HG02678 (cell line): Measurements from ENCODE around the gene SDK1.
"Not testable (repeated sequence)": the region's sequence is repeated elsewhere in the genome, so short reads cannot be mapped to it uniquely, and the experiment has no call there.

ENCODE experiments used
- ATAC-seq: cut with Tn5 transposase; IDR thresholded peaks from one replicate; pipeline ENCODE4 v1.9.1; 2021; ENCODE audit warnings: mild to moderate bottlenecking, moderate library complexity; ENCODE audit not compliant: unreplicated experiment

SDK1 gene

GRCh38 chr7:3575753-3576531 is 274.9 kb downstream of the SDK1 start:
- no peak for ATAC-seq

GRCh38 chr7:3578399-3578798 is 277.3 kb downstream of the SDK1 start:
- ATAC-seq, result no peak

- ATAC-seq, result no peak
Measured at GRCh38 chr7:3579638-3580219, 278.7 kb downstream of the SDK1 start.

GRCh38 chr7:3582145-3582544 is 281.1 kb downstream of the SDK1 start:
- not testable (repeated sequence) for ATAC-seq

GRCh38 chr7:3585826-3586225 is 284.8 kb downstream of the SDK1 start:
- no peak for ATAC-seq

- no peak for ATAC-seq
Measured at GRCh38 chr7:3588341-3588740, 287.3 kb downstream of the SDK1 start.

GRCh38 chr7:3589752-3590151 is 288.7 kb downstream of the SDK1 start:
- no peak for ATAC-seq

GRCh38 chr7:3591219-3591618 is 290.2 kb downstream of the SDK1 start:
- ATAC-seq, result no peak

- no peak for ATAC-seq
Measured at GRCh38 chr7:3591944-3592343, 290.9 kb downstream of the SDK1 start.

- no peak for ATAC-seq
Measured at GRCh38 chr7:3592401-3593134, 291.5 kb downstream of the SDK1 start.

GRCh38 chr7:3594901-3595300 is 293.8 kb downstream of the SDK1 start:
- ATAC-seq, result no peak

- no peak for ATAC-seq
Measured at GRCh38 chr7:3598854-3599253, 297.8 kb downstream of the SDK1 start.

GRCh38 chr7:3605222-3605621 is 304.2 kb downstream of the SDK1 start:
- ATAC-seq, result no peak

- no peak for ATAC-seq
Measured at GRCh38 chr7:3606436-3606835, 305.4 kb downstream of the SDK1 start.

GRCh38 chr7:3607847-3608246 is 306.8 kb downstream of the SDK1 start:
- ATAC-seq, result no peak

GRCh38 chr7:3616306-3616705 is 315.3 kb downstream of the SDK1 start:
- ATAC-seq, result no peak

GRCh38 chr7:3630081-3630480 is 329.0 kb downstream of the SDK1 start:
- no peak for ATAC-seq

GRCh38 chr7:3634396-3634795 is 333.3 kb downstream of the SDK1 start:
- ATAC-seq, result no peak

- ATAC-seq, result no peak
Measured at GRCh38 chr7:3636131-3636860, 335.2 kb downstream of the SDK1 start.

- ATAC-seq, result no peak
Measured at GRCh38 chr7:3639253-3639652, 338.2 kb downstream of the SDK1 start.

GRCh38 chr7:3641582-3641981 is 340.5 kb downstream of the SDK1 start:
- no peak for ATAC-seq
